HCT116 (cell line): ENCODE data around the gene PADI2. TPM values are rescaled to one million over a fixed set of nuclear protein-coding genes. Genes with fewer than 3 reads are reported as not detected.

Experiments used
- ATAC-seq: fragments of 200-7000 bp; cut with Tn5 transposase; 2 replicates; pipeline ENCODE4 v1.9.1; 2020; ENCODE audit warnings: mild to moderate bottlenecking, moderate library complexity
- BruUV-seq: library from RNA; stranded (reverse); fragments of 400-500 nt; replicated peaks from 2 replicates; lab custom pipeline; 2021; lab: Mats Ljungman, UMichigan
- CTCF ChIA-PET: fragments of 300-600 bp; sonication (Branson Sonifier 250); formaldehyde crosslinking; loops from one replicate; lab custom pipeline; 2021; ENCODE audit warnings: antibody characterized with exemption; lab: Charles Lee
- POLR2A ChIA-PET: fragments of 300-600, 350-600 bp; sonication (Branson Sonifier 250); formaldehyde crosslinking; loops from one replicate; lab custom pipeline; 2021; ENCODE audit warnings: antibody characterized with exemption; lab: Charles Lee
- RAD21 ChIA-PET, 2 experiments: fragments of 300-600 bp; sonication (Branson Sonifier 250); formaldehyde crosslinking; loops; one replicate each; lab custom pipeline; 2023; ENCODE audit warnings: low total read pairs in 2 of 2; ENCODE audit not compliant: uncharacterized antibody in 2 of 2, unreplicated experiment in 2 of 2, low non-redundant PET in 1 of 2; lab: Charles Lee
- DNase-seq: peaks from one replicate; pipeline ENCODE4 v3.0.0-alpha.2; 2010; ENCODE audit warnings: low read depth, low spot score
- H2AFZ ChIP-seq: fragments of 200-600 bp; shearing (Covaris generic), sonication (generic); 2 replicates; pipeline ENCODE4 v1.6.1; 2017; ENCODE audit warnings: low read depth, mixed run types, mixed read lengths, antibody characterized with exemption, low read length; ENCODE audit not compliant: poor library complexity, severe bottlenecking
- H3K27ac ChIP-seq: 2 replicates; pipeline ENCODE4 v1.5.1; 2012; ENCODE audit warnings: low read depth, low read length
- H3K27me3 ChIP-seq: fragments of 200-600 bp; sonication (generic); 2 replicates; pipeline ENCODE4 v1.6.1; 2016; ENCODE audit warnings: mixed run types, low read length, mixed read lengths; ENCODE audit not compliant: insufficient read depth
- H3K36me3 ChIP-seq, 2 experiments: fragments of 200-500 bp in 1 of 2; fragments of 200-600 bp in 1 of 2; sonication (Bioruptor generic) in 1 of 2; sonication (generic) in 1 of 2; 2 replicates each; pipeline versions ENCODE4 v1.5.1 to v1.6.1; 2014 to 2016; ENCODE audit warnings: low read length in 2 of 2, inconsistent platforms in 1 of 2, mixed read lengths in 1 of 2, mixed run types in 1 of 2; ENCODE audit not compliant: insufficient read depth in 2 of 2, control insufficient read depth in 1 of 2
- H3K4me1 ChIP-seq, 2 experiments: fragments of 200-600 bp in 1 of 2; sonication (generic) in 1 of 2; 2 replicates each; pipeline versions ENCODE4 v1.5.1 to v1.6.1; 2012 to 2017; ENCODE audit warnings: low read length in 2 of 2, inconsistent platforms in 1 of 2, mild to moderate bottlenecking in 1 of 2, mixed read lengths in 1 of 2, mixed run types in 1 of 2, moderate library complexity in 1 of 2; ENCODE audit not compliant: insufficient read depth in 2 of 2, control insufficient read depth in 1 of 2
- H3K4me2 ChIP-seq: fragments of 200-600 bp; sonication (generic); 2 replicates; pipeline ENCODE4 v1.6.1; 2017; ENCODE audit warnings: mixed run types, low read length, mixed read lengths
- H3K4me3 ChIP-seq, 2 experiments: fragments of 200-600 bp in 1 of 2; sonication (generic) in 1 of 2; replicated peaks in 1 of 2; 2 replicates each; pipeline ENCODE4 v1.5.1; 2011 to 2016; ENCODE audit warnings: low read length in 2 of 2, control low read depth in 1 of 2, low read depth in 1 of 2, mild to moderate bottlenecking in 1 of 2, mixed read lengths in 1 of 2, mixed run types in 1 of 2
- H3K79me2 ChIP-seq: fragments of 200-600 bp; sonication (generic); 2 replicates; pipeline ENCODE4 v1.6.1; 2017; ENCODE audit warnings: mild to moderate bottlenecking, mixed run types, low read length, moderate library complexity, mixed read lengths; ENCODE audit not compliant: insufficient read depth
- H3K9ac ChIP-seq: fragments of 200-600 bp; sonication (generic); 2 replicates; pipeline ENCODE4 v1.6.1; 2016; ENCODE audit warnings: low read length, mixed read lengths
- H3K9me2 ChIP-seq: fragments of 200-600 bp; sonication (generic), shearing (Covaris generic); 2 replicates; pipeline ENCODE4 v1.6.1; 2017; ENCODE audit warnings: mixed run types, mild to moderate bottlenecking, moderate library complexity; ENCODE audit not compliant: insufficient read depth
- H3K9me3 ChIP-seq, 2 experiments: fragments of 200-500 bp in 1 of 2; fragments of 200-600 bp in 1 of 2; sonication (Bioruptor generic) in 1 of 2; sonication (generic) in 1 of 2; 2 replicates each; pipeline ENCODE4 v1.6.1; 2014 to 2017; ENCODE audit warnings: low read length in 2 of 2, mixed read lengths in 2 of 2, inconsistent platforms in 1 of 2, low read depth in 1 of 2, mild to moderate bottlenecking in 1 of 2, mixed run types in 1 of 2, moderate library complexity in 1 of 2; ENCODE audit not compliant: control insufficient read depth in 1 of 2, insufficient read depth in 1 of 2
- H4K20me1 ChIP-seq: fragments of 200-600 bp; sonication (generic), shearing (Covaris generic); 2 replicates; pipeline ENCODE4 v1.6.1; 2017; ENCODE audit warnings: mixed run types, mild to moderate bottlenecking, moderate library complexity; ENCODE audit not compliant: insufficient read depth
- CTCF ChIP-seq, 3 experiments: fragments of 200-600 bp in 1 of 3; sonication (generic) in 1 of 3; IDR thresholded peaks in 2 of 3; conservative IDR thresholded peaks in 1 of 3; 2 replicates each; pipeline ENCODE4 v1.5.1; 2012 to 2017; ENCODE audit warnings: low read depth in 2 of 3, low read length in 2 of 3, antibody characterized with exemption in 1 of 3, borderline replicate concordance in 1 of 3, control low read depth in 1 of 3, mild to moderate bottlenecking in 1 of 3, mixed read lengths in 1 of 3, mixed run types in 1 of 3, moderate library complexity in 1 of 3; ENCODE audit not compliant: insufficient read depth in 1 of 3
- EGR1 ChIP-seq: IDR thresholded peaks from 2 replicates; pipeline ENCODE4 v1.6.1; 2012; ENCODE audit warnings: low read depth
- ELF1 ChIP-seq: IDR thresholded peaks from 2 replicates; pipeline ENCODE4 v1.6.1; 2012; ENCODE audit warnings: low read depth, borderline replicate concordance
- EZH2 ChIP-seq: fragments of 200-600 bp; sonication (generic); IDR thresholded peaks from 2 replicates; pipeline ENCODE4 v1.6.1; 2017; ENCODE audit warnings: antibody characterized with exemption, mixed run types
- MAX ChIP-seq: IDR thresholded peaks from 2 replicates; pipeline ENCODE4 v1.6.1; 2012
- POLR2A ChIP-seq: IDR thresholded peaks from 2 replicates; pipeline ENCODE4 v1.7.0; 2011; ENCODE audit warnings: borderline replicate concordance; ENCODE audit not compliant: insufficient read depth, insufficient read length; ENCODE audit errors: extremely low read depth
- POLR2AphosphoS5 ChIP-seq: IDR thresholded peaks from 2 replicates; pipeline ENCODE4 v1.6.1; 2011; ENCODE audit warnings: mild to moderate bottlenecking, low read depth, low read length, moderate library complexity
- REST ChIP-seq: IDR thresholded peaks from 2 replicates; pipeline ENCODE4 v1.6.1; 2012; ENCODE audit warnings: low read depth
- SP1 ChIP-seq: IDR thresholded peaks from 2 replicates; pipeline ENCODE4 v1.6.1; 2012; ENCODE audit warnings: low read depth
- TCF7L2 ChIP-seq: IDR thresholded peaks from 2 replicates; pipeline ENCODE4 v1.7.0; 2011; ENCODE audit warnings: borderline replicate concordance, inconsistent platforms; ENCODE audit not compliant: insufficient read depth, insufficient read length; ENCODE audit errors: extremely low read depth
- ZBTB33 ChIP-seq: IDR thresholded peaks from 2 replicates; pipeline ENCODE4 v1.6.1; 2011; ENCODE audit warnings: mild to moderate bottlenecking, low read length, moderate library complexity; ENCODE audit not compliant: insufficient replicate concordance; ENCODE audit errors: extremely low read depth
- ZFX ChIP-seq: fragments of 450-650 bp; IDR thresholded peaks from 2 replicates; pipeline ENCODE4 v1.6.1; 2017
- intact Hi-C: fragments of 100-400 bp; cut with micrococcal nuclease; formaldehyde crosslinking; loops from 2 replicates; pipeline ENCODE4 v1.10.0; 2022
- total RNA-seq: library from RNA; stranded (reverse); gene quantifications from one replicate; pipeline ENCODE4 v1.2.1, GENCODE V29; 2021; ENCODE audit not compliant: unreplicated experiment

Gene PADI2
- total RNA-seq, 1 experiment from 2014 or later = 2.7 TPM

GRCh38 chr1:17061892-17062291 is 57.4 kb downstream of the PADI2 start:
- no peak overlapping the region for H3K27ac ChIP-seq
- POLR2A ChIA-PET = no interaction called here
- CTCF ChIA-PET = interaction anchor here (1.2 kb wide), 1 partner anchor 344 kb away, joined by 3 read pairs; no protein-coding TSS in a partner anchor
- H3K4me1 ChIP-seq = peaks cover 0 to 16% of the 10 kb centered on the region in 2 experiments; a peak in 2 of 4 replicates
- H3K79me2 ChIP-seq = no peaks in the 10 kb centered on the region
- H3K9me2 ChIP-seq = no peaks in the 10 kb centered on the region
- no peak overlapping the region for H3K9ac ChIP-seq
- H3K27me3 ChIP-seq = no peaks in the 10 kb centered on the region
- BruUV-seq = no TSS peak
- no peaks in the 10 kb centered on the region for H3K36me3 ChIP-seq
- no peak for TF ChIP-seq REST
- TF ChIP-seq ZBTB33 = no peak
- no peak for TF ChIP-seq ELF1
- no peak for TF ChIP-seq EGR1
- no peak for TF ChIP-seq MAX
- no peak for TF ChIP-seq SP1
- TF ChIP-seq POLR2A = no peak
- TF ChIP-seq POLR2AphosphoS5 = no peak
- TF ChIP-seq TCF7L2 = no peak
- no peak for TF ChIP-seq CTCF (IDR thresholded peaks at IDR 0.05 in 2 of 3, conservative IDR thresholded peaks at IDR 0.05 in 1 of 3; ENCODE audit: borderline replicate concordance in 1 of 3, insufficient read depth in 1 of 3, low read depth in 2 of 3, low read length in 2 of 3)
- no peak for TF ChIP-seq EZH2
- no peak for TF ChIP-seq ZFX
- H3K4me2 ChIP-seq = no peak overlapping the region
- no peaks in the 10 kb centered on the region for H4K20me1 ChIP-seq
- no peak overlapping the region for H3K4me3 ChIP-seq
- no peaks in the 10 kb centered on the region; a peak in 1 of 4 replicates for H3K9me3 ChIP-seq
- intact Hi-C loops = loop anchor here (5.0 kb wide), 1 partner anchor 210 kb away; no protein-coding TSS in a partner anchor
- RAD21 ChIA-PET = no interaction called here
- no peak overlapping the region for H2AFZ ChIP-seq
- ATAC-seq = no peak
- DNase-seq = no peak
